DOHH2 (cell line): ENCODE measurements around the gene ARFGEF3.

ENCODE experiments used
- EZH2phosphoT487 ChIP-seq: fragments of 200-600 bp; sonication (generic); IDR thresholded peaks from 2 replicates; pipeline ENCODE4 v1.6.1; 2017; ENCODE audit warnings: borderline replicate concordance, mild to moderate bottlenecking, antibody characterized with exemption, low read length, moderate library complexity, mixed read lengths
- TF ChIP-seq, protein P1 (sequence below): fragments of 200-600 bp; sonication (generic); IDR thresholded peaks from one replicate; pipeline ENCODE4 v1.5.1; 2014; ENCODE audit warnings: antibody characterized with exemption, mild to moderate bottlenecking, low read depth, low read length; ENCODE audit not compliant: poor library complexity, severe bottlenecking

GRCh38 chr6:138310294-138310693 lies 148.6 kb downstream of the ARFGEF3 start:
- TF ChIP-seq, protein P1, sequence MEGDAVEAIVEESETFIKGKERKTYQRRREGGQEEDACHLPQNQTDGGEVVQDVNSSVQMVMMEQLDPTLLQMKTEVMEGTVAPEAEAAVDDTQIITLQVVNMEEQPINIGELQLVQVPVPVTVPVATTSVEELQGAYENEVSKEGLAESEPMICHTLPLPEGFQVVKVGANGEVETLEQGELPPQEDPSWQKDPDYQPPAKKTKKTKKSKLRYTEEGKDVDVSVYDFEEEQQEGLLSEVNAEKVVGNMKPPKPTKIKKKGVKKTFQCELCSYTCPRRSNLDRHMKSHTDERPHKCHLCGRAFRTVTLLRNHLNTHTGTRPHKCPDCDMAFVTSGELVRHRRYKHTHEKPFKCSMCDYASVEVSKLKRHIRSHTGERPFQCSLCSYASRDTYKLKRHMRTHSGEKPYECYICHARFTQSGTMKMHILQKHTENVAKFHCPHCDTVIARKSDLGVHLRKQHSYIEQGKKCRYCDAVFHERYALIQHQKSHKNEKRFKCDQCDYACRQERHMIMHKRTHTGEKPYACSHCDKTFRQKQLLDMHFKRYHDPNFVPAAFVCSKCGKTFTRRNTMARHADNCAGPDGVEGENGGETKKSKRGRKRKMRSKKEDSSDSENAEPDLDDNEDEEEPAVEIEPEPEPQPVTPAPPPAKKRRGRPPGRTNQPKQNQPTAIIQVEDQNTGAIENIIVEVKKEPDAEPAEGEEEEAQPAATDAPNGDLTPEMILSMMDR = no peak
- no peak for TF ChIP-seq EZH2phosphoT487
